Activated T-helper 9 cell treated with anti-CD3 and anti-CD28 coated beads, Interleukin-2, amount 50 U/mL, for 16 hours (primary cell): Measurements from ENCODE around the gene PHYH.
"Not testable (repeated sequence)": the region's sequence is repeated elsewhere in the genome, so short reads cannot be mapped to it uniquely, and the experiment has no call there.

Experiments
- DNase-seq: peaks from one replicate; pipeline ENCODE4 v3.0.0-alpha.2; 2020; ENCODE audit warnings: low read depth

The PHYH gene

DNA sequence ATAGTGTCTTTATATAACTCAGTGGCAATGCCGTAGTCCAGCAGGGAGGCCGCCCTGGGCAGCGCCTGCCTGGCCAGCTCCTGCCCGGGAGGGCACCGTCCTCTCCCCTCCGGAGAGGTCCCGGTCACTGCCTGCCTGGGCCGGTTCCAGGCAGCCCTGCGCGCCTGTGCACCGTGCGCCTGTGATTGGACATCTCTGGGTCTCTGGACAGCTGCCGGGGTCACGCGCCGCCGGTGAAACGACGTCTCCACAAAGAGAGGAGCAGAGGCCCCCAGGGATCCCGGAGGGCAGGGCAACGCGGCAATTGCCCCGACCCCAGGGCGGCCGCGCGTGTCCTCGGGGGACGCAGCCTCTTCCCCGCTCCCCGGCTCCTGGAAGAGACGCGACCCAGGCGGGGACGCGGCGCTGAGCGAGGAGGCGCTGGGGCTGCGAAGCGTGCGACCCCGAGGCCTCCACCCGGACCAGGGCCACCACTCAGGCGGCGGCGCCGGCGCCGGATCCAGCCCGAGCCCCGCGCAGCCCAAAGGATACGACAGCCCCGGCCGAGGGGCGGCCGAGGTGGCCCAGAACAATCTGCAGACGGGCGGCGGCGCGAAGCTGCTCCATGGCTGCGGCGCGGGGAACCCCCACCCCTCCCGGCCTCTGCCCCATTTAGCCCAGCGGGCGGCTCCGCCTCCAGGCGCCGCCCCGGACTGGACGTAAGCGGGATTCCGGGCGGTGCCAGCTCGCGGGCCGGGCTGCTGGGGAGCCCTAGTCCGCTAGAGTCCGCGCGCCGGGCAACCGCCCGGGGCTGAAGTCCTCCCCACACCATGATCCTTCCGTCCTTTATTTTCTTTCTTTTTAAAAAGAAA is at the start of gene PHYH:
Gene PHYH, minus strand, starts transcription at position 628 of the 851 bp plus-strand sequence. Its CDS starts 22 bp downstream, at position 606.
- DNase-seq = peak; percentile 75

DNA sequence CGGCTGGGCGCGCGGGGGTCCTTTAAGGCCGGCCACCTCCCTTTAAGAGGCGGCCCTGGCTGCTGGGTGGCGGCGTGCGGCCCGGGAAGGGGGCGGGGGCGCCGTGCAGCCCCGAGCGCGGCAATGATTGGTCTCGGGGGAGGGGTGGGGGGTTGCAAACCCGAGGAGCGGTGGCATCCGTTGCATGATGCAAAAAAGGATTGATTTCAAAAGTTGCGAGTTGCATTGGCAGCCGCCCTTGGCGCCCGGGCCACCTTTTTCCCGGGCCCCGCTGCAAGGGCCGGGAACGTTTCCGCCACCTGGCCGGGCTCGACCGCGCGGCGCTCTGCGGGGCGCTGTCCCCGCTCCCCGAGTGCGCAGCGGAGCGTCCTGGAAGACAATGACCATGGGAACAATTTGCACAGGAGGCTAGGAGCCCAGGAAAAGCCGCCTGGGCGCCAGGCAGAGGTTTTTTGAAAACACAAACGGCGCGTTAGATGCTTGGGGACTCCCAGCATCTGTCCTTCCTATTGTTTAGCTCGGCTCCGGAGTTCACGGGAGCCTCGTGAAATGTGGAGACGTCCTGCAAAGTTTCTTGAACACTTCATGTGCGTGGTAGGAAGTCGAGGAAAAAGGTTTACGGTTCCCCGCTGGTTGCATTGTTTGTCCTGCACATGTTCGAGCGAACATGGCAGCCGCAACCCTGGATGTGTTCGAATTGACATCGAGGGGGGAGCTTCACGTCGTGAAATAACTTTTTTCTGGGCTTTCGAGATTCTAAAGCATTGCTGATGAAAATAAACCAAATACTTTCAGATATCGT is 48.6 kb upstream of the PHYH start, which contains the start of gene SEPHS1:
Gene SEPHS1, minus strand, starts transcription at position 78 of the 802 bp plus-strand sequence. CDS start 3,343 bp downstream, outside the sequence.
- DNase-seq = peak; percentile 76

DNA sequence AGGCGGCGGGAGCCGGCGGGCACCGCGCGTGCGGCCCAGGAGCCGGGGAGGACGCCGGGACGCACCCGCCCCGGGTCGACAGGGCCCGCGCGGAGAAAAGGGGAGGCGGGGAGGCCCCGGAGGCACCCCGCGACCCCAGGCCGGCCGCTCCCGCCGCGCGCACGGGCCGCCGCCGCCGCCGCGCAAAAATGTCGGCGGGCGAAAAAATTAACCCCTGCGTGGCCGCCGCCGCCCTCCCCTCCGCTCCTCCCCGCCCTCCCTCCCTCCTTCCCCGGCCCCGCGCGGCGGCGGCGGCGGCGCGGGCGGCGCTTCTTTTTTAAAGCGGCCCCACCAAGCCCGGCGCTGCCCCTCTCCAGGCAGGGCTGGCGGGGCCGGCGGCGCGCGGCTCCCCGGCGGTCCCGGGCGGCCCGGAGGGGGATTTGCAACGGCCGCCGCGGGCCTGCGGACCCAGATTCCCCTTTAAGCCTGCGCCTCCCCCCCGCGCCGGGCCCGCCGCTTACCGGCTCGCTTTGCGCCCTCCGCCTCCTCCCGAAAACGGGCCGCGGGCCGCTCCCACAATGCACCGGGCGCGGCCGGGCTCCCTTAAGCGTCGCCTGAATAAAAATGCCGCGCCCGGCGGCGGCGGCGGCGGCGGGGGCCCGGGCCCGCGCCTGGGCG is 47.8 kb upstream of the PHYH start:
- DNase-seq = peak; percentile 73

DNA sequence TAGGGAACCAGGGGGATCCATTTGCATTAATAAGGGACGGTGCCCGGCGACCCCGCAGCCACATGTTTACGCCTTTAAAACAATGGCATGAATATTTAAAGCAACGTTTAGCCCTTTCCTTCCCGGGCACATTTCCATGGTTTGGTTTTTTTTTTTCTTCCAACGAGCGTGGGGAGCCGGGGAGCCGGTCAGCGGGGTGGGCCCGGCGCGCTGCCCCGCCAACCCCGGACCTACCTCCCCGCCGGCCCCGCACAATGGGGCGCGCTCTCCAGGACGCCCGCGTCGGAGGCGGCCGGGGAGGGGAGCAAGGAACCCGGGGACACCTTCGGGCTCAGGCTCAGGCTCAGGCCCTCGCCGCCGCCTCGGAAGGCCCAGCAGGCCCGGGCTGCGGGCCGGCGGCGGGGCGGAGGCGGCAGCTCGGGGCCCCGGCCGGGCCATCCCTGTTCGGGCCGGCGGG is 47.2 kb upstream of the PHYH start:
- DNase-seq = peak; percentile 19

DNA sequence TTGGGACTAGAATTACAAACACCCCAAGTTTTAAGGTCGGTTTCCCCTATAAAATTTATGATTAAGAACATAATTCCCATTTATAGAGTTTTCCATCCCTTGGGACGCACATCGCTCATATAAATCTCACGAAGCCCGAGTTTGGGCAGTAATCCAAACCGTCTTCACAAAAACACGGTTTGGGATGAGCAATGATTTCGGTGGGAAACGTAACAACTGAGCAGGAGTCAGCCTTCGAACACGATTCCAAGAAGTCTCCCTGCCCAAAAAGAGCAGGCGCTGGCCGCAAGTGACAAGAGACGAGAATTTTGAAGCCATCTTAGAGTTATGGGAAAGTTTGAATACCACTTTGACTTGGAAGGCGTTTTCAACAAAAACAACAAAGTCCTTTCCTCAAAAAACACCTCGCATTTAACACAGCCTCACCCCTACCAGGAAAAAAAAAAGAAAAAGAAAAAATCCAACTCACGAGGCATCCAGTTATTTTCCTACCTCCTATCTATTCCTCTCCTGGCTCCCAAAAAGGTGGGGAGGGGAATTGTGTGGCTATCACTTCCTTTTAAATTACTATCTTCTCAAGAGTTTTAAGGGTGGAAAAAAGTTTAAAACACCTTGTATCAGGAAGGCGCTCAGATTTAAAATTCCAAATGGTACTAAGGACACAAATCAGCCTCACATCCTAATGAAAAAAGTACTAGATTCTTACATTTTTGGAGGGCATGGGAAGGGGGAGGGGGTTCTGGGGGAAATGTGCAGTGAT is 46.6 kb upstream of the PHYH start:
- no peak for DNase-seq

DNA sequence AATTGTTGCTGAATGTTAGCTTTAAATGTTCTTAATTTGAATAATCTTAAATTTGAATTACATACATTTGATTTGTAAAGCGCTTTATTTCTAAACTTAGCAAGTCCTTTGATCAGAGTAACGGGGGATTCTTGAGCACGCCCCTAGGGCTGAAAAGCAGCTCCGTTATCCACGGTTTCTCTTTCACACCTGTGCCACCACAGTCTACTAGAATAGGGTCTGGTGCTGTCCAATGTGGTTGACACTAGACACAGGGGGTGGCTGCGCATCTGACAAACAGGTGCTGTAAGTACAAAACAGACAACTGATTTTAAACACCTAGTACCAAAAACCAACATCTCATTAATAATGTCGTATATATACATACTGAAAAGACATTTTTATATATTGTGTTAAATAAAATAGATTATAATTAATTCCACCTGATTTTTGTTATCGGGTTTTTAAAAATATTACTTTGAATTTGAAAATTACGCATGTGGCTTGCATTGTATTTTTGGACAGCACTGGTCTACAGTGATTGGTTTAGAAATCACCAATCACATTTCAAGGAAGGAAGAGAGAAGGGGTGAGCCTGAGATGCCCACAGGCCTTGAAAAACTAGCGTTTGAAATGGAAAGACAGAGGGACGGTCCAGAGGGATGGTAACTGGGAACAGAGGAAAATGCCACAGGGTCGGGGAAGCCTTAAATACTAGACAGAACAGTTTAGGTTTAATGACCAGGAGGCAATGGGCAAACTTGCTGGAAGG is 40.9 kb upstream of the PHYH start:
- no peak for DNase-seq

DNA sequence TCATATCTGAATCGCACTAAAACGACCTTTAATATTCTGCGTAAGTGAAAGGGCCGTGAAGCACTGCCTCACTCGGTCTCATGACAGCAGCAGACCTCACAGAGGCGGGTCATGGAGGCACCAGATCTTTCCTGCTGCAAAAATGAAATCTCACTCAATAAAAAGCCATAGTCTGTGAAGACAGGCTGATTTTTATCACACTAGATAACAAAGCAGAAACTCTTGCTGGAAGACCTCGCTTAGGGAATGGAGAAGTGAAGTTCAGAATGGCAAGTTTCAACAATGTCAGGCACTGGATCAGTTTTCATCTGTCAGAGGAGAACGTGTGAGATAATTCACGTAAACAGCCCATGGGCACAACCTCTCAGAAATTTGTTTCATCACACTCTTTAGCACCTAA is 40.2 kb upstream of the PHYH start:
- DNase-seq = no peak

DNA sequence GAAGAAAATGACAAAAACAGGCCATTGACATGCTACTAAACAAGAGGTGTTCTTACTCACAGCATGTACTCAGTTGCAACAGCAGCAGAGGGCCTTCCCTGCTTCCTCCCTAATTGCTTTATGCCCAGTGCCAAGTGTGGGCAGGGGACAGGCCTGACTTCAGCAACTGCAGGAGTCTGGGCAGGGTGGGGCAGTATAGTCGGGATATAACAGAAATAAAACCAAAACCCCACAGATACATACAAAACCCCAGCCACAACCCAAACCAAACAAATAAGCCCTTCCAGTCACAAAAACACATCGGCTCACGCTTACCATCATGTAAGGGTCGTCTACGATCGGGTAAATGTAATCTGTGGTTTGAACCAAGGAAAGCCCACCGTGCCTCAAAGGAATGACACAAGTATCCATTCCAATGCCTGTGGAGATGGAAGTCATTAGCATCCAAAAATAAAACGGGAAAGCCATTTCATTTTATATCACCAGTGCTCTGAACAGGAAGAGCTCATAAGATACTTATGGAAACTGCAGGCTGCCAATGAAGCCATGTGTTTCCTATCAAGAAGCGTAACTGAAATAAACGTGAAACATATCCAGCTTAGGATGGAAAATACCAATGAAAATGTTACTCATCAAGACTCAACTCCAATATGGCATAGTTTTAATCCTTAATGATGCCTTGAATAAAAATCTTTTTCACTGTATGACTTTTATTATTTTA is 38.7 kb upstream of the PHYH start:
- DNase-seq = no peak

DNA sequence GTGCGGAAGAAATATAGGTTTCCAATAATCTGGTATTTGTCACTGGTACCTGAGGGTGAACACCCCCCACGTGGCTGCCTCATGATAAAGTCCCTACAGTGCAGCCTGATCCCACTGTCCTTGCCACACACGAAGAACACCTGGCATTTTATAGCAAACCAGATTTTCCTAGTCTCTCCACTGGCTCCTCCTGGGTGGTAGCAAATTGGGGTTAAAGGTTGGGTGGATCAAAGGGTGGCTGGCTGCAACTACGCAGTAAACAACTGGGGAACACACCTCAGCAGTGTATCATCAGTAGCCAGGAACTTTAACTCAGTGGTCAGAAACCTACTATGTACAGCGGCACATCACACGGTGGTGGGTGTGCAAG is 37.9 kb upstream of the PHYH start:
- no peak for DNase-seq

DNA sequence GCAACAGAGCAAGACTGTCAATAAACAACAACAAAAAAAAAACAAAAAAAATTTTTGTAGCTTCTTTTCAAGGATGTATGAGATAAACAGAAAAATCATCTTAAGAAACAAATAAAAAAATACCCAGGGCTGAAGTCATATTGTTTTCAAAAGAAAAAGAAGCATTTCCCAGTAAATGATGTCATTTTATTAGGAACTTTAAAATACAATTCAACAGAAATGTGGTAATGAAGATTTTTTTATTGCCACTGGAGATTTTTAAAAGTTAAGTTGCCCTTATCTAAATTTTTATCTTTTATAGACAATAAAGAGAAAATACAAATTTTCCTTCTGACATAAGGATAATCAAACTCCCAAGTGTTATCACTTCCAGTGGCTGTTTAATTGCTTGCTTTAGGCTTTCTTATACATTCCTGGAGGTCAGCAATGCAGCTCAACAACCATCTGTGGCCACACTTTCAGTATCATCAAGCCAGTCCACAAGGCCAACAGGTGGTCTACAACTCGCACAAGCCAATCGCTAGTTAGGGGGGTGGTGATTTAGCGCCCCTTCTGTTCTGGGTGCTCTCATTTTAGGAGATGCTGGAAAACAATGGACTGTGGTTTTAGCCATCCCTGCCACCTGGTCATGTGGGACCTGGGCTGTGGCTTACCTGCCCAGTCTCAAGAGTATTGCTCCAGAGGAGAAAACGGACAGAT is 37.4 kb upstream of the PHYH start:
- DNase-seq = no peak

DNA sequence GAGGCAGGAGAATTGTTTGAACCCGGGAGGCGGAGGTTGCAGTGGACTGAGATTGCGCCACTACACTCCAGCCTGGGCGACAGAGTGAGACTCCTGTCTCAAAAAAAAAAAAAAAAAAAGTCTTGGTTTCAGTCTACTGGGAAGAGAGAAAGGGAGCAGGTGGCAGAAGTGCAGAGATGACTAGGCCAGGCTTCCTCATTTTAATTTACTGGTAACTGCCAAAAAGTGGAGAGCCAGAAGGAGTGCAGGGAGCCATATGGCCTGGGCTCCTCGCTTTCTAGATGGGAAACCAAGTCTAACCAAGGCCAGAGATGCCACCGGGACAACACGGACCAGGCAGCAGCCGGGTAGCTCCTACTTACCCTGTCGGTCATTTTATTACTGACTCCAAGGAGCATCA is 36.0 kb upstream of the PHYH start:
- no peak for DNase-seq

DNA sequence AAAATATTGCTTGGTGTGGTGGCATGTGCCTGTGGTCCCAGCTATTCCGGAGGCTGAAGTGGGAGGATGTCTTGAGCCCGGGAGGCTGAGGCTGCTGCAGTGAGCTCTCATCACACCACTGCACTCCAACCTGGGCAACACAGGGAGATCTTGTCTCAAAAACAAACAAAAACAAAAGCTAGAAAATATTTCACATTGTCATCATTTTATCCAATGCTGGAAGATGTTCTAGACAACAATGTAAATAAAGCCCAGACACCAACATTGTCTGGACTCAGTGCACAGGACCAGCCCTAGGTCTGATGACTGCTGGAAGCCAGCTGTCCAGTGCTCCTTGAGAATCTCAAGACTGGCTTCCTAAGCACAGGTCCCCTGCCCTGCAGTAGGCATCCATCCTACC is 34.7 kb upstream of the PHYH start:
- no peak for DNase-seq

DNA sequence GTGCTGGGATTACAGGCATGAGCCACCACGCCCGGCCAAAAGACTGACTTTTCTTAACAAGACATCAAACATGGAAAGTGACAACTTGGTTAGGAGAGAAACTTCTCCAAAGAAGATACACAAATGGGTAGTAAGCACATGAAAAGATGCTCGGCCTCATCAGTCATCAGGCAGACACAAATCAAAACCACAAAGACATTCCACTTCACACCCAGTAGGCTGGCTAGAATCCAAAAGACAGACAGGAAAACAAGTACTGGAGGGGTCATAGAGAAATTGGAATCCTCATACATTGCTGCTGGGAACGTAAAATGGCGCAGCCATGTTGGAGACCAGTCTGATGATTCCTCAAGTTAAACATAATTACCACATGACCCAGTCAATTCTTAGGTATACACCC is 31.8 kb upstream of the PHYH start:
- DNase-seq = no peak

DNA sequence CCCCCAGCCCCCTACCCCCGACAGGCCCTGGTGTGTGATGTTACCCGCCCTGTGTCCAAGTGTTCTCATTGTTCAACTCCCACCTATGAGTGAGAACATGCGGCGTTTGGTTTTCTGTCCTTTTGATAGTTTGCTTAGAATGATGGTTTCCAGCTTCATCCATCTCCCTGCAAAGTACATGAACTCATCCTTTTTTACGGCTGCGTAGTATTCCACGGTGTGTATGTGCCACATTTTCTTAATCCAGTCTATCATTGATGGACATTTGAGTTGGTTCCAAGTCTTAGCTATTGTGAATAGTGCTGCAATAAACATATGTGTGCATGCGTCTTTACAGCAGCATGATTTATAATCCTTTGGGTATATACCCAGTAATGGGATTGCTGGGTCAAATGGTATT is 31.1 kb upstream of the PHYH start:
- not testable (repeated sequence) for DNase-seq

DNA sequence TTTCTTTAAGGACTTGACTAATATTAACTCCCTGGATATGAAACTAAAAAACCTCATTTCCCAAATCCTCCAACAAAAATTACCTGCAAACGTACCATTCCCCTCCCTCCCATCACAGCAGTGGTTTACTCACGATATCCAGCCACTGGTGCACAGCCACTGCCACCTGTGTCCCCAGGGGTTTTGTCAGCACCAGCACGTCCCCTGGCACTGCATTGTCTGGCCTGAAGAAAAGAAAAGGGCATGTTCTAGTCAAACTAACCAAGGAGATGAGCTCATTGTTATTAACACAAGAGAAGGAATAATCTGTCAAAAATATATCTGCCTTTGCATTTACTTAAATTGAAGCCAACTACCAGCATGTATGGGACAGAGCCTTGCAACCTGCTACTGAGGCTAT is 29.7 kb upstream of the PHYH start:
- no peak for DNase-seq

DNA sequence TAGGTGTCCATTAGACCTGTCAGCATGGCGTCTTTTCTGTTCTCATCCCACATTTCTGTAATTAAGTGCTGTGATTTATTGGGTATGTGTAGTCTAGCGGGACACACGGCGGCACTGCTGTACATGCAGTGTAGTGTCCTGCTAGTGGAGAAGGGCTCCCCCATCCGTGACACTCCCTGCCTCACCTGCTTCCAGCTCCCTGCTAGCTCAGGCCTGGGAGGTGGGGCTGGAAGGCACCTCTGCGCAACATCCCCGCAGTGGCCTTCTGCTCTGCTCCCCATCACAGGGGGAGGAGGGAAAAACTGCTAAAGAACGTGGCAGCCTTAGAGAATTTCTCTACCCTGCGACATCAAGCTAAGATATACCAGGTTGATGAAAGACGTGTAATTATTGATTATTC is 28.7 kb upstream of the PHYH start:
- DNase-seq = no peak

DNA sequence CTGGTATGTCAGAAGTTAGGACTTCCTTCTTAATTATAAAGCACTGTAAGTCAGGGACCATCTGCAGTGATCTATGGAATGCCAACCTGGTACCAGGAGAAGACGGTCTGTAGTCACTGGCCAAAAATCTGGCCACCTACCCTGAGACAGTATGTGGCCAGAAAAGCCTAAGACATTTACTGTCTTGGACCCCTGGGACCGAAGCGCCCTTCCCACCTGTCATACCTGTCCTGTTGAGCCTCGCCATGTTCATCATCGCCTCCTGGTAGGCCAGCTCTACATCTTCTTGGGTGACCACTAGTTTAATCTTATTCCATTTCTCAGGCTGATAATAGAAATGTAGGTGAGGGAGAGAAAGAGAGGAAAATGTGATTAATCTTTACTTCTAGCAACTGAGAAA is 28.3 kb upstream of the PHYH start:
- no peak for DNase-seq

DNA sequence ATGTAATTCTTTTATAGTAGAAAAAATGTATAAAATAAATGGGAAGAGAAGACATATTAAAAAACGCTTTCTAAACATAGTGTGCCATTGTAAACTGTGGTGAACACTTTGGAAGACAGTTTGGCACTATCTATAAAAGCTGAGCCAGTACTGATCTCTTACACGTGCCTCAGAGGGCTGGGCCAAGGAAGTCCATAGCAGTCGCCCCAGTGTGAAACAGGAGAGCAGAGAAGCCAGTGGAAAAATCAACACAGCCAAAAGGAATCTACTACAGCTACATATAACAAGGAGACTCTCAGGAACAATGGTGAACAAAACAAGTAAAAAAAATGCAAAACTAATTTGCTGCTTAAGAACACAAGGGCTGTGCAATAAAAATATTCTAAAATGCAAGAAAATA is 27.7 kb upstream of the PHYH start:
- DNase-seq = no peak

DNA sequence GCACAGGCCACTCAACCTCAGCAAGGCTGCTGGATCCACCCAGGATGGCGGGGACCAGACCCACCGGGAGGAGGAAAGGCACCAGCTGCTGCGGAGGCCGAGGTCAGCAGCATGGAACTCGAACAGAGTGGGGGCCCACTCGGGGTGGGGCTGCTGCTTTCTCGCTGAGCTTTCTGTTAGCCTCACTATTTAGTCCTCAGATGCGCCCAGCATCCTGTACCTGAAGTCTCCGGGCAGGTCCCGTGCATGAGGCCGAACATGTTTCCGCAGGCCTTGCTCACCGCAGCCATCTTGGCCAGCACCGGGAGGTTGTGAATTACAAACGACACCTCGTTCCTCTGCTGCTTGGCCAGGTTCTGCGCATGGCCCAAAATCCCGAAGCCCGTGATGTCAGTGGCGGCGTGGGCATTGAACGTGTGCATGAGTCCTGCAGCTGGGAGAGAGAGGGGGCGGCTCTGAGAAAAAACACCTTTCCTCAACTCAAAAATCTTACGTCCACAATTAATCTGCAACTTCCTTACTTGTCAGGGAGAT is 22.8 kb upstream of the PHYH start:
- DNase-seq = no peak

DNA sequence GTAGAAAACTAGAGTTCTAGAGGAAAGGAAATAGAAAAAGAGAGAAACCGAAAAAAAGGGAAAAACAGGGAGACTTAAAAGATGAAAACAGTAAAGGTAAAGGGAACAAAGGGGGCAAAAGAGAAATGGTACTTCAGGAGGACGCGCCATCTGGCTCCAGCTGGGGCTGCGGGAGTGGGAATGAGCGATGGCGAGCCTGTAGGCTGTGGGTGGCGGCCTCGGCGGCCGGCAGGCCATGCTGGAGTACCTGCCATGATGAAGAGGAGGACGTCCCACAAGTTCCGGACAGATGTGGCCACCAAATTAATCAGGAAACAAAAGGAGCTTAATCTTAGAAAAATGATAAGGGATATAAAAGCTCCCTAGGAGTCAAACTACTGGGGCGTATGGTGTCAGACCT is 21.7 kb upstream of the PHYH start:
- no peak for DNase-seq
